Suprapubic skin (tissue), 4 donors: ENCODE results near the gene SPACA5B. TPM values are rescaled to one million over a fixed set of nuclear protein-coding genes. Genes with fewer than 3 reads are reported as not detected.

Source experiments
- total RNA-seq, 4 donors: library from RNA; depleted of rRNA; stranded (reverse); fragments of >200 nt; gene quantifications; one replicate each; pipeline ENCODE4 v1.1.0, GENCODE V29; 2016

The SPACA5B gene
- total RNA-seq, 4 donors from 2014 or later, result not detected

Other genes with a start within 250 kb of the SPACA5B start
- 1 to 10 TPM; 2.1 to 6.7 (median 3.3) TPM for gene ZNF182, start 126.6 kb upstream of the SPACA5B start, total RNA-seq
- gene SPACA5, start 123.6 kb upstream of the SPACA5B start, total RNA-seq, result not detected
- gene ZNF630, start 59.0 kb upstream of the SPACA5B start, total RNA-seq, result 1 to 10 TPM; 2.0 to 9.8 (median 3.6) TPM
- not detected for gene SSX5, start 66.2 kb downstream of the SPACA5B start, total RNA-seq
- not detected for gene SSX1, start 124.8 kb downstream of the SPACA5B start, total RNA-seq
- gene SSX3, start 226.1 kb downstream of the SPACA5B start, total RNA-seq, result not detected